22Rv1 (cell line): Measurements from ENCODE around the gene ATG7.

ENCODE experiments used
- ZFX ChIP-seq: fragments of 450-650 bp; IDR thresholded peaks from 2 replicates; pipeline ENCODE4 v1.6.1; 2017; ENCODE audit warnings: antibody characterized with exemption, borderline replicate concordance
- TF ChIP-seq, protein P1 (sequence below): fragments of 450-650 bp; IDR thresholded peaks from 2 replicates; pipeline ENCODE4 v1.5.1; 2017; ENCODE audit warnings: mild to moderate bottlenecking

DNA sequence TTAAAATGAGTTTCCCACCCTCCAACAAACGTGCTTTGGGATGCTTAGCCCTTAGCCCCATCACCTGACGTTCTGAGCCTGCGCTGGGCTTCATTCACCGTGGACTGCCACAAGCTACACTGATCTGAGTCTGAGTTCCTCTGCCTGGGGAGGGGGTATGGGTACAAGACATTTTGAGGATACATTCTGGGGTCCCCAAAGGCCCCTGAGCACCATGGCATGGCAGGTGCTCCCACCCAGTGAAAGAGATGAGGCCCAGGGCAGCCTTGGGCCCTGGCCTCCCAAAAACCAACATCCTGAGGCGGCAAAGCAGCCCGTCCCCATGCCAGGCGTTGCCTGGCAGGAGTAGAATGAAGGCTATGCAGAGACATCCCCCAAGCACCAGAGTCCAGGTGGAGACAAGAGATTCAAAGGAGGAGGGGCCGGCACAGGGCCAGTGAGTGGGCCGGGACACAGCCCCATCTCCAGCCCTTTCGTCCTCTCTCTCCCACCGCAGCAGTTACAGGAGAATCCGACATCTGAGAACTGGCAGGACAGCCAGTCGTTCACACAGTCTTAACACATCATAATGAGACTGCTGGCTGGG, 297.1 kb downstream of the ATG7 start:
- TF ChIP-seq, protein P1, sequence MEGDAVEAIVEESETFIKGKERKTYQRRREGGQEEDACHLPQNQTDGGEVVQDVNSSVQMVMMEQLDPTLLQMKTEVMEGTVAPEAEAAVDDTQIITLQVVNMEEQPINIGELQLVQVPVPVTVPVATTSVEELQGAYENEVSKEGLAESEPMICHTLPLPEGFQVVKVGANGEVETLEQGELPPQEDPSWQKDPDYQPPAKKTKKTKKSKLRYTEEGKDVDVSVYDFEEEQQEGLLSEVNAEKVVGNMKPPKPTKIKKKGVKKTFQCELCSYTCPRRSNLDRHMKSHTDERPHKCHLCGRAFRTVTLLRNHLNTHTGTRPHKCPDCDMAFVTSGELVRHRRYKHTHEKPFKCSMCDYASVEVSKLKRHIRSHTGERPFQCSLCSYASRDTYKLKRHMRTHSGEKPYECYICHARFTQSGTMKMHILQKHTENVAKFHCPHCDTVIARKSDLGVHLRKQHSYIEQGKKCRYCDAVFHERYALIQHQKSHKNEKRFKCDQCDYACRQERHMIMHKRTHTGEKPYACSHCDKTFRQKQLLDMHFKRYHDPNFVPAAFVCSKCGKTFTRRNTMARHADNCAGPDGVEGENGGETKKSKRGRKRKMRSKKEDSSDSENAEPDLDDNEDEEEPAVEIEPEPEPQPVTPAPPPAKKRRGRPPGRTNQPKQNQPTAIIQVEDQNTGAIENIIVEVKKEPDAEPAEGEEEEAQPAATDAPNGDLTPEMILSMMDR = no peak
- TF ChIP-seq ZFX = no peak
